Peyer's patch (tissue), 4 donors: ENCODE data around the gene PTCH1. TPM values are rescaled to one million over a fixed set of nuclear protein-coding genes. Genes with fewer than 3 reads are reported as not detected.

Source experiments
- DNase-seq, 3 donors: peaks; one replicate each; pipeline ENCODE4 v3.0.0-alpha.2; 2017 to 2019
- H3K27ac ChIP-seq, 4 donors: fragments of 200-600 bp; sonication (generic); one replicate each; pipeline ENCODE4 v1.5.1; 2016 to 2019
- H3K27me3 ChIP-seq, 2 donors: fragments of 200-600 bp; sonication (generic); one replicate each; pipeline ENCODE4 v1.5.1; 2019
- H3K36me3 ChIP-seq, 3 donors: fragments of 200-600 bp; sonication (generic); one replicate each; pipeline ENCODE4 v1.5.1; 2016 to 2019
- H3K4me1 ChIP-seq, 4 donors: fragments of 200-600 bp; sonication (generic); one replicate each; pipeline ENCODE4 v1.5.1; 2016 to 2019
- H3K4me3 ChIP-seq, 4 donors: fragments of 200-600 bp; sonication (generic); 1 replicate in 3 of 4; 2 replicates in 1 of 4; pipeline ENCODE4 v1.5.1; 2016 to 2019; ENCODE audit warnings: mild to moderate bottlenecking in 1 of 4
- H3K9me3 ChIP-seq, 4 donors: fragments of 200-600 bp; sonication (generic); one replicate each; pipeline ENCODE4 v1.5.1; 2016 to 2019; ENCODE audit warnings: mild to moderate bottlenecking in 1 of 4
- CTCF ChIP-seq, 6 experiments: fragments of 450-650 bp in 4 of 6; fragments of 200-600 bp in 2 of 6; sonication (generic) in 1 of 6; IDR thresholded peaks; one replicate each; pipeline ENCODE4 v1.5.1; 2017 to 2019; ENCODE audit warnings: antibody characterized with exemption in 6 of 6, mild to moderate bottlenecking in 3 of 6, moderate library complexity in 1 of 6
- POLR2A ChIP-seq, 2 donors: fragments of 450-650 bp; IDR thresholded peaks; one replicate each; pipeline ENCODE4 v1.5.1; 2017; ENCODE audit warnings: antibody characterized with exemption in 2 of 2, mild to moderate bottlenecking in 2 of 2, moderate library complexity in 2 of 2
- total RNA-seq, 4 donors: library from RNA; depleted of rRNA; stranded (reverse); fragments of >200 nt; gene quantifications; one replicate each; pipeline ENCODE4 v1.1.0, GENCODE V29; 2016

Gene PTCH1
- total RNA-seq, 4 donors from 2014 or later, result 16.5 to 71.0 (median 24.0) TPM

DNA sequence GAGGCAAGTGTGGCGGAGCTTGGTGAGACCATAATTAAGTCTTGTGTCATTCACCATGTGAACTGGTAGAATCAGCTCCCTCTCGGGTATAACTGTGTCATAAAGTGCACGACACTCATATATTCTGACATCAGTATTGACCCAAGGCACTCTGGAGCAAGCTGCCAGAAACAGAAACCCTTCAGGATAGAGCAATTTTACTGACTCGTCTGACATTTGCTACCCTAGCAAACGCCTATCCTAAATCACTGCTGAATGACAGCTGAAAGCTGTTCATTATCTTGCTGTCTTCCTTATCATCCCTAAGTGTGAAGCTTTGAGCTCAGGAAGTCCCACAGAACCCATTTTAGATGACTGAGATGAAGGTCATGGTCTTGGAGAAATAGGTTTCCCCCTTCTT, 27.8 kb downstream of the PTCH1 start:
- no peaks in the 10 kb centered on the region for H3K27me3 ChIP-seq
- no peak for DNase-seq
- H3K9me3 ChIP-seq, result no peaks in the 10 kb centered on the region
- peaks cover 0 to 9% (median under 1%) of the 10 kb centered on the region in 4 donors for H3K4me1 ChIP-seq
- no peak overlapping the region for H3K27ac ChIP-seq
- TF ChIP-seq CTCF (IDR thresholded peaks at IDR 0.05), result no peak
- no peak for TF ChIP-seq POLR2A (IDR thresholded peaks at IDR 0.05)
- H3K4me3 ChIP-seq, result no peak overlapping the region
- H3K36me3 ChIP-seq, result no peaks in the 10 kb centered on the region

DNA sequence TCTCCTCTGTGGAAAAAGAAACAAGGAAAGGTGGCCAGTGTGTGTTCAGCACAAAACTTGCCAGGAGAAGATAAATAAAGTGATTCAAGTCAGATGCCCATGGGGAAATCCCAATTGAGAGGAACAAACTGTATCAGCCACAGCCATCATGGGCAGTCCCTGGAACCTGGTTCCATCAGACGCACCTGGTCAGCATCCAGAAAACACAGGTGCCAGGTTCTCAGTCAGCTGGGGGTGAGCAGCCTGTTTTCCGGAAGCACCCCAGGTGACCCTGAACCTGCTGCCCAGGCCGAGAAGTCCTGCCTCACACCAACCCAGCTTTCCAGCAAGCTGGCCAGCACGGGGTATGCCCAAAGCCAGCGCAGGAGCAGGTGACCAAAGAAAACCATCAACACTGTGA, 30.5 kb downstream of the PTCH1 start:
- Histone ChIP-seq H3K9me3 (no peaks in the 10 kb centered on the region), H3K4me1 (peaks cover 0 to 7% (median 0%) of the 10 kb centered on the region in 4 donors), H3K36me3 (no peaks in the 10 kb centered on the region), H3K4me3 (no peak overlapping the region), H3K27ac (peak overlapping the region in 1 of 4 donors; percentile 15), H3K27me3 (no peaks in the 10 kb centered on the region)
- no peak for TF ChIP-seq CTCF (IDR thresholded peaks at IDR 0.05)
- TF ChIP-seq POLR2A (IDR thresholded peaks at IDR 0.05), result no peak
- DNase-seq, result no peak

DNA sequence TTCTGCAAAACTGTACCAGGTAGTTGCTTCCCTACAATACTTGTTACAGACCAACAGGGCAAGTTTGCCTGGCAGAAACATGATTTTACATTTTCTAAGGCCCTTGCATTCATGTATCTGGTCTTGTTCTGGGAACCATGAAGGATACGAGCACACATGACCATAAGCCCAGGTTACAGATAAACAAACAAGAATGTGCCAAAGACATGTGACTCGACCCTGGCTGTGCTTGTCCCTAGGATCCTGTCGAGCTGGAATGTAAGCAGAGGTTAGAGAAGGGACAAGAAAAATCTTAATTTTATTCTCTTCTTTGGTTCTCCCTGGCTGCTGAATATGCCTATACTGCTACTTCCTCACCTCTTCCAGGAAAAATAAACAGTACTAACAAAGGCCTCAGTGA, 32.5 kb downstream of the PTCH1 start:
- peaks cover 0 to 13% (median 0%) of the 10 kb centered on the region in 3 donors for H3K36me3 ChIP-seq
- TF ChIP-seq CTCF (IDR thresholded peaks at IDR 0.05), result no peak
- TF ChIP-seq POLR2A (IDR thresholded peaks at IDR 0.05), result no peak
- DNase-seq, result no peak
- H3K27me3 ChIP-seq, result no peaks in the 10 kb centered on the region
- H3K9me3 ChIP-seq, result no peaks in the 10 kb centered on the region
- H3K4me3 ChIP-seq, result no peak overlapping the region
- no peak overlapping the region for H3K27ac ChIP-seq
- H3K4me1 ChIP-seq, result peaks cover 0 to 7% (median 0%) of the 10 kb centered on the region in 4 donors

GRCh38 chr9:95483431-95483830, 33.3 kb downstream of the PTCH1 start:
- peaks cover 0 to 7% (median 0%) of the 10 kb centered on the region in 4 donors for H3K4me1 ChIP-seq
- no peak overlapping the region for H3K27ac ChIP-seq
- TF ChIP-seq CTCF (IDR thresholded peaks at IDR 0.05) (no peak), POLR2A (IDR thresholded peaks at IDR 0.05) (no peak)
- peaks cover 0 to 21% (median 0%) of the 10 kb centered on the region in 3 donors for H3K36me3 ChIP-seq
- H3K9me3 ChIP-seq, result no peaks in the 10 kb centered on the region
- no peak overlapping the region for H3K4me3 ChIP-seq
- H3K27me3 ChIP-seq, result no peaks in the 10 kb centered on the region
- DNase-seq, result no peak

DNA sequence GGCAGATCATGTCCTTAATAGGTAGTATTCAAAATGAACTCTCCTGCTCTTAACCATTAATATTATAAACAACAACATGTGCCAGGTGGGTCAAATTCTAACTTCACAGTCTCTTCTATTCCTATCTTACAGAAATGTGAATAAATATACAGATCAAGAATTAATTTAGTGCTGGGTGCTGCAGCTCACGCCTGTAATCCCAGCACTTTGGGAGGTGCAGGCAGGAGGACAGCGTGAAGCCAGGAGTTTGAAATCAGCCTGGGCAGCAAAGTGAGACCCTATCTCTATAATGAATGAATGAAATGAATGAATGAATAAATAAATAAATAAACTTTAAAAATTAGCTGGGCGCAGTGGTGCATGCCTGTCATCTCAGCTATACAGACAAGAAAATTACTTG, 34.1 kb downstream of the PTCH1 start:
- Histone ChIP-seq H3K27ac (no peak overlapping the region), H3K36me3 (peaks cover 0 to 27% (median 0%) of the 10 kb centered on the region in 3 donors), H3K4me1 (peaks cover 0 to 7% (median 0%) of the 10 kb centered on the region in 4 donors), H3K9me3 (no peaks in the 10 kb centered on the region), H3K27me3 (no peaks in the 10 kb centered on the region), H3K4me3 (no peak overlapping the region)
- DNase-seq, result no peak
- TF ChIP-seq CTCF (IDR thresholded peaks at IDR 0.05) (no peak), POLR2A (IDR thresholded peaks at IDR 0.05) (no peak)

DNA sequence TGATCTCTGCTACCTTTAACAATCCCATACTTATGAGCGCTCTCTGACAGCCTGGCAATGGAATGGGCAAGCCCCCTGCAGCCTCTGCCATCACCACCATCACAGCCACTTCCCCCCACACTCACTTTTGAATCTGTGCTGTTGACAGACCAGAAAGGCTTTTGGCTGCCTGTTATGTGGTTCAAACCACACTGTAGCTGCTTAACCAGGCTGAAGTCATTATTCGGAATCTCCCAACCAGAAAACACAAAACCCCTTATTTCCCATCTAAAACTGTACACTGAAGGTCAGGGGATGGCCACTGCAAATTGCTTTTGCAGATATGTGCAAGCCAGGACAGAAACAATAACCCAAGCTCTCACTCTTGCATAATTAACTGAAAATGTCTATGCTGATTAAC, 35.8 kb downstream of the PTCH1 start:
- no peak for DNase-seq
- Histone ChIP-seq H3K4me3 (no peak overlapping the region), H3K27ac (no peak overlapping the region), H3K4me1 (peaks cover 0 to under 1% (median 0%) of the 10 kb centered on the region in 4 donors), H3K27me3 (no peaks in the 10 kb centered on the region), H3K36me3 (peaks cover 0 to 43% (median 0%) of the 10 kb centered on the region in 3 donors), H3K9me3 (no peaks in the 10 kb centered on the region)
- TF ChIP-seq POLR2A (IDR thresholded peaks at IDR 0.05) (no peak), CTCF (IDR thresholded peaks at IDR 0.05) (no peak)
